ENCODE measurements around the gene PITPNC1. TPM values are rescaled to one million over a fixed set of nuclear protein-coding genes. Genes with fewer than 3 reads are reported as not detected.

Gene PITPNC1
- total and polyA plus RNA-seq, 2 of the 13 experiments (the other 11 are each of a cell fraction or from before 2014, with no cell fraction given) = 4.1 to 5.7 TPM

DNA sequence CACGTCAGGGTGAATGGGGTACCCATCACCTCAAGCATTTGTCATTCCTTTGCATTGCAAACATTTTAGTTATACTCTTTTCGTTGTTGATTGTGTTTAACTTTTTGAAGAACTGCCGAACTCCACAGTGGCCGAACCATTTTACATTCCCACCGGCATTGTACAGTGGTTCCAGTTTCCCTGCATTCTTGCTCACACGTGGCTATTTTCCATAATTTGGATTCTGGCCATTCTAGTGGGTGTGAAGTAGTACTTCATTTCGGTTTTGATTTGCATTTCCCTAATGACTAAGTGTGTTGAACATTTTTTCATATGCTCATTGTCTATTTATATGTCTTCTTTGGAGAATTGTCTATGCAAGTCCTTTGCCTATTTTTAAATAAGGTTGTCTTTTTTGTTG is 353.6 kb downstream of the PITPNC1 start:
- WGBS (ENCODE audit: low lambda C conversion rate) = 82% methylated on average over 7 of the region's 7 CpGs
- in situ Hi-C loops (cut with HindIII; ENCODE audit: extremely low pct_ligation_motif_present, low pct_unique_long_range_greater_than_20kb) = no loop called here
- FAIRE-seq = no peak
- H3K4me3 ChIP-seq (replicated peaks in 1 of 3; ENCODE audit: insufficient read depth in 1 of 3, low read depth in 2 of 3, low read length in 3 of 3) = no peak overlapping the region
- peaks cover 45% of the 10 kb centered on the region for H3K4me1 ChIP-seq (ENCODE audit: insufficient read depth, low read length)
- H2AFZ ChIP-seq (ENCODE audit: low read length) = no peak overlapping the region
- DNase-seq (ENCODE audit: low spot score) = no peak
- peaks cover 15 to 70% of the 10 kb centered on the region in 2 experiments for H3K36me3 ChIP-seq (replicated peaks in 1 of 2; ENCODE audit: control insufficient read depth in 1 of 2, insufficient read depth in 2 of 2, low read length in 2 of 2)
- CTCF ChIA-PET (ENCODE audit: low intra/inter-chr PET ratio, low total read pairs) = no interaction called here
- H3K9ac ChIP-seq (ENCODE audit: insufficient read depth, low read depth, low read length) = no peak overlapping the region
- ATAC-seq = no peak
- no peaks in the 10 kb centered on the region for H3K9me3 ChIP-seq (ENCODE audit: low read length)
- H3K4me2 ChIP-seq (ENCODE audit: low read depth, low read length) = no peak overlapping the region
- H4K20me1 ChIP-seq (ENCODE audit: insufficient read depth, low read length) = no peaks in the 10 kb centered on the region
- BruUV-seq (replicated peaks) = no TSS peak
- POLR2A ChIA-PET = no interaction called here
- H3K27ac ChIP-seq (ENCODE audit: extremely low read length, insufficient read depth, low read length) = no peak overlapping the region
- H3K27me3 ChIP-seq (ENCODE audit: control insufficient read depth in 1 of 2, insufficient read depth in 2 of 2, low read length in 2 of 2) = no peaks in the 10 kb centered on the region
- intact Hi-C loops (cut with micrococcal nuclease; ENCODE audit: unreplicated experiment) = no loop called here
- H3K79me2 ChIP-seq (ENCODE audit: insufficient read depth, low read length) = peaks cover 18% of the 10 kb centered on the region
- TF ChIP-seq GATAD2A (CRISPR knock-in tag; IDR thresholded peaks at IDR 0.05) (no peak), RERE (CRISPR knock-in tag; IDR thresholded peaks at IDR 0.05; ENCODE audit: low read depth) (no peak), SOX5 (CRISPR knock-in tag; IDR thresholded peaks at IDR 0.05; ENCODE audit: borderline replicate concordance) (no peak), TBX2 (CRISPR knock-in tag; IDR thresholded peaks at IDR 0.05; ENCODE audit: borderline replicate concordance) (no peak), ZSCAN25 (CRISPR knock-in tag; IDR thresholded peaks at IDR 0.05) (no peak), SNRNP70 (IDR thresholded peaks at IDR 0.05; ENCODE audit: low read depth, low read length) (no peak), SETDB1 (CRISPR knock-in tag; IDR thresholded peaks at IDR 0.05; ENCODE audit: borderline replicate concordance) (no peak), JUN (CRISPR knock-in tag; IDR thresholded peaks at IDR 0.05) (no peak), ZNF703 (CRISPR knock-in tag; IDR thresholded peaks at IDR 0.05; ENCODE audit: borderline replicate concordance) (no peak)
- TF ChIP-seq, protein P1, sequence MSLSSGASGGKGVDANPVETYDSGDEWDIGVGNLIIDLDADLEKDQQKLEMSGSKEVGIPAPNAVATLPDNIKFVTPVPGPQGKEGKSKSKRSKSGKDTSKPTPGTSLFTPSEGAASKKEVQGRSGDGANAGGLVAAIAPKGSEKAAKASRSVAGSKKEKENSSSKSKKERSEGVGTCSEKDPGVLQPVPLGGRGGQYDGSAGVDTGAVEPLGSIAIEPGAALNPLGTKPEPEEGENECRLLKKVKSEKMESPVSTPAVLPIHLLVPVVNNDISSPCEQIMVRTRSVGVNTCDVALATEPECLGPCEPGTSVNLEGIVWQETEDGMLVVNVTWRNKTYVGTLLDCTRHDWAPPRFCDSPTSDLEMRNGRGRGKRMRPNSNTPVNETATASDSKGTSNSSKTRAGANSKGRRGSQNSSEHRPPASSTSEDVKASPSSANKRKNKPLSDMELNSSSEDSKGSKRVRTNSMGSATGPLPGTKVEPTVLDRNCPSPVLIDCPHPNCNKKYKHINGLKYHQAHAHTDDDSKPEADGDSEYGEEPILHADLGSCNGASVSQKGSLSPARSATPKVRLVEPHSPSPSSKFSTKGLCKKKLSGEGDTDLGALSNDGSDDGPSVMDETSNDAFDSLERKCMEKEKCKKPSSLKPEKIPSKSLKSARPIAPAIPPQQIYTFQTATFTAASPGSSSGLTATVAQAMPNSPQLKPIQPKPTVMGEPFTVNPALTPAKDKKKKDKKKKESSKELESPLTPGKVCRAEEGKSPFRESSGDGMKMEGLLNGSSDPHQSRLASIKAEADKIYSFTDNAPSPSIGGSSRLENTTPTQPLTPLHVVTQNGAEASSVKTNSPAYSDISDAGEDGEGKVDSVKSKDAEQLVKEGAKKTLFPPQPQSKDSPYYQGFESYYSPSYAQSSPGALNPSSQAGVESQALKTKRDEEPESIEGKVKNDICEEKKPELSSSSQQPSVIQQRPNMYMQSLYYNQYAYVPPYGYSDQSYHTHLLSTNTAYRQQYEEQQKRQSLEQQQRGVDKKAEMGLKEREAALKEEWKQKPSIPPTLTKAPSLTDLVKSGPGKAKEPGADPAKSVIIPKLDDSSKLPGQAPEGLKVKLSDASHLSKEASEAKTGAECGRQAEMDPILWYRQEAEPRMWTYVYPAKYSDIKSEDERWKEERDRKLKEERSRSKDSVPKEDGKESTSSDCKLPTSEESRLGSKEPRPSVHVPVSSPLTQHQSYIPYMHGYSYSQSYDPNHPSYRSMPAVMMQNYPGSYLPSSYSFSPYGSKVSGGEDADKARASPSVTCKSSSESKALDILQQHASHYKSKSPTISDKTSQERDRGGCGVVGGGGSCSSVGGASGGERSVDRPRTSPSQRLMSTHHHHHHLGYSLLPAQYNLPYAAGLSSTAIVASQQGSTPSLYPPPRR (CRISPR knock-in tag; IDR thresholded peaks at IDR 0.05; ENCODE audit: borderline replicate concordance) = no peak
- TF ChIP-seq, protein P2, sequence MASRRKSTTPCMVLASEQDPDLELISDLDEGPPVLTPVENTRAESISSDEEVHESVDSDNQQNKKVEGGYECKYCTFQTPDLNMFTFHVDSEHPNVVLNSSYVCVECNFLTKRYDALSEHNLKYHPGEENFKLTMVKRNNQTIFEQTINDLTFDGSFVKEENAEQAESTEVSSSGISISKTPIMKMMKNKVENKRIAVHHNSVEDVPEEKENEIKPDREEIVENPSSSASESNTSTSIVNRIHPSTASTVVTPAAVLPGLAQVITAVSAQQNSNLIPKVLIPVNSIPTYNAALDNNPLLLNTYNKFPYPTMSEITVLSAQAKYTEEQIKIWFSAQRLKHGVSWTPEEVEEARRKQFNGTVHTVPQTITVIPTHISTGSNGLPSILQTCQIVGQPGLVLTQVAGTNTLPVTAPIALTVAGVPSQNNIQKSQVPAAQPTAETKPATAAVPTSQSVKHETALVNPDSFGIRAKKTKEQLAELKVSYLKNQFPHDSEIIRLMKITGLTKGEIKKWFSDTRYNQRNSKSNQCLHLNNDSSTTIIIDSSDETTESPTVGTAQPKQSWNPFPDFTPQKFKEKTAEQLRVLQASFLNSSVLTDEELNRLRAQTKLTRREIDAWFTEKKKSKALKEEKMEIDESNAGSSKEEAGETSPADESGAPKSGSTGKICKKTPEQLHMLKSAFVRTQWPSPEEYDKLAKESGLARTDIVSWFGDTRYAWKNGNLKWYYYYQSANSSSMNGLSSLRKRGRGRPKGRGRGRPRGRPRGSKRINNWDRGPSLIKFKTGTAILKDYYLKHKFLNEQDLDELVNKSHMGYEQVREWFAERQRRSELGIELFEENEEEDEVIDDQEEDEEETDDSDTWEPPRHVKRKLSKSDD (CRISPR knock-in tag; IDR thresholded peaks at IDR 0.05; ENCODE audit: low read depth) = no peak
